Erythroblast (primary cell): ENCODE measurements around the gene NKIRAS2.

ENCODE experiments used
- GATA1 ChIP-seq: IDR thresholded peaks from 2 replicates; pipeline ENCODE4 v1.6.1; 2011; ENCODE audit warnings: low read depth, mild to moderate bottlenecking, control low read depth, low read length, moderate library complexity
- POLR2A ChIP-seq: IDR thresholded peaks from 2 replicates; pipeline ENCODE4 v1.6.1; 2011; ENCODE audit warnings: mild to moderate bottlenecking, low read length

GRCh38 chr17:42018339-42018738 is 1.6 kb upstream of the NKIRAS2 start:
- TF ChIP-seq POLR2A (no peak), GATA1 (no peak)
